NCI-H2196 (cell line): ENCODE results near the gene MMS19.
"Not testable (repeated sequence)": the region's sequence is repeated elsewhere in the genome, so short reads cannot be mapped to it uniquely, and the experiment has no call there.

ENCODE experiments used
- DNase-seq: peaks from one replicate; lab custom pipeline; 2025; ENCODE audit not compliant: unreplicated experiment; lab: John Stamatoyannopoulos, UW

Gene MMS19

DNA sequence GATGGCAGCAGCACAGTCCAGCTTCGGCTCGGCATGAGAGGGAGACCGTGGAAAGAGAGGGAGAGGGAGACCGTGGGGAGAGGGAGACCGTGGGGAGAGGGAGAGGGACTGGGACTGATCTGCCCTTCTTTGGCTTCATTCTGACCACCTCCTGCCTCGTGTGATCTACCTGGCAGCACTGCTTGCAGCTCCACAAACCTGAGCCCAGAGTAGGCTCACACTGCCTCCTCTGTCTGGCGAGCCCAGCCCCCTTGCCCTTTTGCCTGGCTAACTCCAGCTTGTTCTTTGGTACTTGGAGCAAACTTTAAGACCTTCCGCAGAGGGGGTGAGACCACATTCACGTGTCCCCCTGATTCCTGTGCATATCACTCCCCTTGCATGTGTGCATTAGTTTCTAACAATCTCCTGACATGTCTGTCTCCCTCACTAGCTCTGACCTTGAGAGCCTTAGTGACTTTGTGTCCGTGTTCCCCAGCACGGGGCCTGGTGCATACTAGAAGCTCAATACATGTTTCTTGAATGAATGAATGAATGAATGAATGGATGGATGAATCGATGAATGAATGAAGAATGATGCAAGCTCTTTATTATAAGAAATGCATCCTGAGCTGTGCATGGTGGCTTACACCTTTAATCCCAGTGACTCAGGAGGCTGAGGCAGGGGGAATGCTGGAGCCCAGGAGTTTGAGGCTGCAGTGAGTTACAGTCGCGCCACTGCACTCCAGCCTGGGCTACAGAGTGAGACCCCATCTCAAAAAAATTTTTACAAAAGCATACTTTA, 31.7 kb upstream of the MMS19 start:
- DNase-seq, result no peak

DNA sequence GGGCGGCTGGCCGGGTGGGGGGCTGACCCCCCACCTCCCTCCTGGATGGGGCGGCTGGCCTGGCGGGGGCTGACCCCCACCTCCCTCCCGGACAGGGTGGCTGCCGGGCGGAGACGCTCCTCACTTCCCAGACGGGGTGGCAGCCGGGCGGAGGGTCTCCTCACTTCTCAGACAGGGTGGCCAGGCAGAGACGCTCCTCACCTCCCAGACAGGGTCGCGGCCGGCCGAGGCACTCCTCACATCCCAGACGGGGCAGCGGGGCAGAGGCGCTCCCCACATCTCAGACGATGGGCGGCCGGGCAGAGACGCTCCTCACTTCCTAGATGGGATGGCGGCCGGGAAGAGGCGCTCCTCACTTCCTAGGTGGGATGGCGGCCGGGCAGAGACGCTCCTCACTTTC, 30.7 kb upstream of the MMS19 start:
- not testable (repeated sequence) for DNase-seq

DNA sequence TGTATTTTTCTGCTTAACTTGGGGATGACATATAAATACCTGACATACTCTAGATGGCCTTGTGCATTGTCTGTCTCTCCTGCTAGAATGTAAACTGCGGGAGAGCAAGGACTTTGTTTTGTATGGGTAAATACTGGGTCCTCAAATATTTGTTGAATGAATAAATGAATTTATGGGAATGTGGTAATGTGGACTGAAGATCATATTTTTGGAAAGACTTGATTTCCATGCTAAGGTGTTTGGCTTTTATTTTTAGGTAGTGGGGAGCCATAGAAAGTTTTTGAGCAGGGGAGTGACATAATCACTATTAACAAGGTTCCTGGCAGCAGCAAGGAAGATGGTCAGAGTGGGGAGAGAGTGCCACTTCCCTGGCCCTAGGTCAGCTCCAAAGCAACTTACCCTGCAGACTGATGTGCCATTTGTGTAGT, 27.5 kb upstream of the MMS19 start:
- DNase-seq, result no peak

DNA sequence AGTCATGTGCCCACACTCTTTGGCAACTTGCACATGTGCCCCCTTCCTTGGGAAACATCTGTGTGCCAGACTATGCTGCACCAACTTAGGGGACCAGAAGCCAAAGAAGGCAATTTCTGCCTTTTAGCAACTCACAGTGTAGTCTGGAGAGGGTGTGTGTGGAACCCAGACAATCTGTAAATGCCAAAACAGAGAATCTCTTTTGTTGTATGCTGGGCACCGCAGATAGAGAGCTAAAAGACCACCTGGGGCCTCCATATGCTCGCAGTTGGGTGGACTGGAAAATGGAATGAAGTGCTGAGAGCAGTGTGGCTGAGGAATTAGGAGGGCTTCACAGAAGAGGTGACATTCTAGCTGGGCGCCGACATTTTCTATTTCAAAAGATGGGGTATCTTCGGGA, 26.9 kb upstream of the MMS19 start:
- DNase-seq, result no peak

DNA sequence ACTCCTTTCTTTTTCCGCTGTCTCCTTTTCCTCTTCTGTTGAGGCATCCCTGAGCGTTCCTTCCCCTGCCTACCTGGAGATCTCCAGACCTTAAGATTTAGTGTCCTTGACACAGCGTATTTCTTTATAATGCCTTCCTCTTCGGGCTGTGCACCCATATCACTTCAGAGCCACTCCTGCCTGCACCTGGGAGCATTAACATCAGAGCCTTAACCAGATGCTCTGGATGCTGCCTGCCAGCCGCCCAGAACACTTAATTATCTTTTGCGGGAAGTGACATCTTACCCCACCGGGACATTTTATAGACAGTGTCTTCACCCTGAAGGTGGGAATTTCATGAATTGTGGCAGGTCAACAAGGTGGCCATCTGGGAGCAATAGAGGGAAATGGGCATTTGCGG, 24.7 kb upstream of the MMS19 start:
- no peak for DNase-seq

DNA sequence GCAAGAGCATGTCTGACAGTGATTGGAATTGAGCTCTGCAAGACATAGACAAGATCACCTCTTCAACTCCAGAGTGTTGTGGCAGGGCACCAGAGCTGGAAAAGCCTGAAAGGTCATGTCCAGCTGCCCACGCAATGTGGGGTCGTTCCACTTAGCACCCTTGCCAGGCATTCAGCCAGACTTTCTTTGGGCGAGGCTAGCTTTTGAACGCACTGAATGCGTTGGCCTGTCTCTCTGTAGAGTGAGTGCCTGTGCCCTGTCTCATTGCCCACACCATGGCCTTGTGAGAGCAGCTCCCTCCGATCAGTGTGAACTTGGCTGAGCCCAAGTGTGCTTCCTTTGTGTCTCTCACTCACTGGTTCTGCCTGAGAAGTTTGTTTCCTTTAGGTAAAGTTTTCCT, 23.8 kb upstream of the MMS19 start:
- no peak for DNase-seq

DNA sequence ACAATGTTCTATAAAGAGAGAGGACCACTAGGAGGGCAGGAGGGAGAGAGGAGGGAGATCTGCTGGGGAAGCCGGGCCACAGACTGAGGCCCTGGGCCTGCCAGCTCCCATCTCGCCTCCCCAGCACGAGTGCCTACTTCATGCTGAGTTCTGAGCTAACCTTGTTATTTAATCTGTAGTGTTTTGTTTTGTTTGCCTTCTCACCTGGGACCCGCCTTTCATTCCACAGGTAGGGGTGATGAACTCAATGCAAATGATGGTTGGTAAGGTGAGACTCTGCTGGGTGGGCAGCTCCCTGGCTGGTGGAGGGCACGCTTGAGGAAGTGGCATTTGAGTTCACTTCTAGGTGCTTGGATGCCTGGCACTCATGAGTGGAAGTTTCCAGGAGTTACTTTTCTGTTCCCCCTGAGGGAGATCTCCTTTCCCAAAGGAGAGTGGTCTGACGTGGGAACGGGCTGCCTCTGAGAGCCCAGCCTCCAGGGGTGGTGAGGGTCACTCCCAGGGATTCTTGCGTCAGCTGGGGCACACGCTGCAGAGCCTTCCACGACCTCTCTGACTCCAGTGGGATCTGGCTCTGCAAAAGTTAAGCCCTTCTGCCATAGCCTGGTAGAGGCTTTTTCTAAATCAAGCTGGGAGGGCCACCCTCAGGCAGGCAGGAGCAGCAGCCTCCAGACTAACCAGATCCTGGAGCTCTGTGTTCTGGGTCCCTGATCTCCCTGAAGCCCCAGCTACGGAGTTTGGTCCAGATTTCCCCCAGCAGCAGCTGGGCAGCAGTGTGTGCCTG, 22.9 kb upstream of the MMS19 start:
- no peak for DNase-seq

DNA sequence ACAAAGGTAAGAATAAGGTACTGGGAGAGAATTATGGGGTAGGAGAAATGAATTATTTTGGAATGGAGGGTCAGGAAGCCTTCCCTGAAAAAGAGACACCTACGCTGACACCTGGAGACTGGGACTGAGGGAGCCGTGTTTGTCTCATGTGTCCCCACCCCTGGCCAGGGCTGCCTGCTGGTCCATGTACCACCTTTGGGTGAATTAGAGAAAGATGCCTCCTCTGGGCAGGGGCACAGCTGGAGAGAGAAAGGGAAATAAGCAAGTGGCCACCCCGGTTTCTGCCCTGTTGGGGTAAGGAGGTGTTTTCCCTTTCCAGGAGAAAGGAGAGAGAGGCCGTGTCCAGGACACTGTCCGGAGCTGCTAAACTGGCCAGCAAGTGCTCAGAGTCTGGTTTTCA, 22.3 kb upstream of the MMS19 start:
- DNase-seq, result no peak

DNA sequence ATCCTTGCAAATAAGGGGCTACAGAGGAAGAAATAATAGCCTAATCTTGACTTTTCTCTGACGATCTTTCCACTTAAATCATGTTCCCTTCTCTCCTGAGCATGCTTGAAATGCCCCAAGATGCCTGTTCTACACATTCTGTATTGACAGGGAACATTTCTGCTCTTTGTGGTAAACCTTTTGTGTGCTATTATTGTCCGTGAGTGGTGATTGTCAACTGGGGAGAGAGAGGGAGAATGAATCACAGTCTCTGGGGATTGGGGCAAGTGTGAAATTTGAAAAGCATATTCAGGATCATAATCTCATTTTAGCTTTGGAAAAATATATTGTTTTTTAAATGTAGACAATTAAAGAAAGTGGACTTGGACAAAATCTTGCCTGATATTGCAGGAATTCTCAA, 21.1 kb upstream of the MMS19 start:
- DNase-seq, result no peak

DNA sequence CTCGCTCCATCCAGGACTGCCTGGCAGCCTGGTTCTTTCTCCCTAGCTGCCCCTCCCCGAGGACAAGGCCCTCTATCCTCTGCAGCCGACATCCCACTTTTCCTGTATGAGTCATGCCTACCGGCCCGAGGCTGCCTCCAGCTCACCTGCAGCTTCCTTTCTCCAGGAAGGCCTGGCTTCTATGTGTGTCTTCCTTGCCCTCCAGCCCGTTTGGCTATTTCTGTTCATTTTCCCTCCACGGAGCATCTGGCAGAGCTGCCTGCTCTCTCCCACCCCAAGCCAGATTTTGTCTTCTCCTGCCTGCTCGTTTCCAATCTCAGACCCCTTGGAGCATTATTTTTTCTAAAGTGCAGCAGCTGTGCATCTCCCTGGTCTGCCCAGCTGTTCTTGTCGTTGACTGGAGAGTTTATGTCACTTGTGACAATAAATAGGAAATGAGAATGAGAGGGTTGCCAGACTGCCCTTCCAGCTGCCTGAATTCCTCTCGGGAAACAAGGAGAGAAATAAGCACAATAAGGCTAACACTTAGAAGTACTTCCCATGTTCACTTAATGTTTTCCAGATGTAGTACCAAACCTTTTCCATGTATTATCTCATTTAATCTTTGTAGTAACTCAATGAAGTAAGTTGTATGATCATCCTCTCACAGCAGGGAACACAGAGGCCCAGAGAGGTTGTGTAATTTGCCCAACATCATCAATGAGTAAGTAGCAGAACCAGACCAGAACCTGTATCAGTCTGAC, 20.2 kb upstream of the MMS19 start:
- DNase-seq, result no peak

DNA sequence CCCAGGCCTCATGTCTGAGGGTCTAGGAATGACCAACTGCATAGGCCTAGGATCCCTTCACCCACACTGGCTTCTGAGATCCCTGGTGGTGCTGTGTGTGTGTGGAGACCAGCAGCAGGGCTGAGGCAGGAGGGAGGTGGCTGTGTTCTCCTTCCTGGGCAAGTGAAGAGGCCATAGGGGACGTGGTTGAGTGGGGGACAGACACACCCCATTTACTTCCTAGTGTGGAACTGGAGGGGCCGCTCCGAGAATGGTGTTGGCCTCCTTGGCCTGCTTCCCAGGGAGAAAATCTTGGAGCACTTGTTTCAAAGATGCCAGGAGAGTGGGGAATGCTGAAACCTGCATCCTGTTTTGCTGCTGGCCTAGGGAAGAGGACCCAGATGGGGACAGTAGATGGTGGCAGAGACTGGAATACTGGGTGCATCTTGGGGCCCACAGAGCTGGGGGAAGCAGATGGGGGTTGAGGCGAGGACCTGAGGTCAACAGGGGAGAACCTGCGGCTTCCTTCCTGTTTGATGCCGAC, 19.6 kb upstream of the MMS19 start:
- DNase-seq, result no peak

DNA sequence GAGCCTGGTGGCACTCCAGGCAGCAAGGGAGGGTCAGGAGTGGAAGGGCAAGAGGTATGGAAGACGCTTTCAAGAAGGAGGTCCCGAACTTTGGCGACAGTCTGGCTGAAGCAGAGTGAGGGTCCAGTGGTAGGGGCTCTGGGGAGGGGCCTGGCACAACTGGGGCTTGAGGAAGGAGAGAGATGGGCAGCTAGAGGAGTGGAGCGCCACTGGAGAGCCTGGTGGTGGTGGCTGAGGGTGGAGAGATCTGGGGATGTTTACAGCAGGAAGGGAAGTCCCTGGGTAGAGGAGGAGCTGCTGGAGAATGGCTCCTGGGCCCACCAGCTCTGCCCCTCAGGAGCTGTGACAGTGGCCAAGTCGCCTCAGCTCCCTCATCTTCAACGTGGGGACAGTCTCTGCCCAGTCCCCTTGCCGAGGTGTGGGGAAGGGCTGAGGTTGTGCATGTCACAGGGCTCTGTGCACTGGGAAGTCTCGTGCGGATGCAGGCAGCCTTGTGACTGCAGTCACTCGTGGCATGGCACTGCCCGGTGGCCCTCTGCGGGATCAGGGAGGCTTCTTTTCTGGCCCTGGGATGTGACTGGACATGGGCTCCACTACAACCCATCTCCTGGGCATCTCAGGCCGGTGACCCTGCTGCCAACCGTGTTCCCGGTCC, 19.0 kb upstream of the MMS19 start:
- DNase-seq, result no peak

DNA sequence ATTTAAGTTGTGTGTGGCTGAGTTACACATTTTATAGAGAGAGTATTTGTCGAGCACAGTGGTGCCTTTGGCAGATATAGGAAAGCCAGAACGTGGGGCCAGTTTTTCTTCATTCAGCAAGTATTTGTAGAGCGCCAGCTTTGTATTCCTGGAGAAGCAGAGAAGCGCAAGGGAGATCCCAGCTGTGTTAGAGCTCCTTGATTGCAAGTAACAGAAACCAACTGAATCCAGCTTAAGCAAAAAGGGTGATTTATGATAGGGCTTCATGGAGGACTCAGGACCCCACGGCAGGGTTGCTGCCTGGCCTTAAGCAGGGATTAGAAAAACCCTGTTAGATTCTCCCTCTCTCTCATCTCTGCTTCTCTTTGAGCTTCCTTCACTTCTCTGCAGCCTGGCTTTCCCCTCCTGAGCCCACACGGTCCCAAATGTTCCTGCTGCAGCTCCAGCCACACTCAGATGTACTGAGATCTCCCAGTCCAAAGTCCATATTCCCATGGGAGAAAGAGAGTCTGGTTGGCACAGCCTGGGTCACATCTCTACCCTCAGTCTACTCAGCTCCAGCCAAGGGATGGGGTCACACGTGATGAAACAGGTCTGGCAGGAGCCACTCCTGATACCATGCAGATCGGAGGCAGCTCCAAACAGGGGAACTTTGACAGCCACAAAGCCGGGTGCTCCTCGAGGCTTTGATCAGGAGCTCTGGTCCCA, 17.2 kb upstream of the MMS19 start:
- DNase-seq, result no peak

DNA sequence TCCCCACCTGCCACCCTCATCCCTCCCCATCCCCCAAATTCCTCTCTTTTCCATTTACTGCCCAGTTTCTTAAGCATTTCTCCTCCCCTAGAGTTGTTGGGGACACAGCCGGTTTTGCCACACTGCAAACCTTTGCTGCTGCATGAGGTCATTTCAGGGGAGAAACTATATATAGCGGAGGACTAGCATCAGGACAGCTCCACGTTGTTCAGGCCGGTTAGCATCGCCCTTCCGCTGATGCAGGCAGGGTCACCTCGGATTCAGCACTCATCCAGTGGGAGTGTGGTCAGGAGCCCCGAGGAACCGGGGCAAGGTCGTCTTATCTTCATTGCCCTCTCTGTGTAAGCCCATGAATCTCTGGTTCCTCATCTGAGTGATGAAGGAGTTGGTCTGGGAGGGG, 16.1 kb upstream of the MMS19 start:
- no peak for DNase-seq

DNA sequence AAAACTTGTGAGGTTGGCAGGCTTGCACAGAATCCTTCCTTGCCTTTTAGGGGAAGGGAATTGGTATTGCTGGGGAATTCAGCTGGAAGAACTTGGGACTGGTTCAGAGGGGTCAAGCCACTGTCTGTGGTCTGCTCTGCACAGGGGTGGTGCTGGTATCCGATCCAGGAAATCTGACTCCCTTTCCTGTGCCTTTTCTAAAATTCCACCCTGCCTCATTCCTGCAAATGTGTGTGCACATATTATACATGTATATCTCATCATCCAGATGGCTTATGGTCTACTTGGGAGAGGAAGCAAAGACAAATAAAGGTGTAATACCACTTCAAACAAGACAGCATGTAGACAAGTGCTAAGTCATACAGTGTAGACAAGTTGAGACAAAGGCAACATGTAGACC, 14.8 kb upstream of the MMS19 start:
- no peak for DNase-seq

DNA sequence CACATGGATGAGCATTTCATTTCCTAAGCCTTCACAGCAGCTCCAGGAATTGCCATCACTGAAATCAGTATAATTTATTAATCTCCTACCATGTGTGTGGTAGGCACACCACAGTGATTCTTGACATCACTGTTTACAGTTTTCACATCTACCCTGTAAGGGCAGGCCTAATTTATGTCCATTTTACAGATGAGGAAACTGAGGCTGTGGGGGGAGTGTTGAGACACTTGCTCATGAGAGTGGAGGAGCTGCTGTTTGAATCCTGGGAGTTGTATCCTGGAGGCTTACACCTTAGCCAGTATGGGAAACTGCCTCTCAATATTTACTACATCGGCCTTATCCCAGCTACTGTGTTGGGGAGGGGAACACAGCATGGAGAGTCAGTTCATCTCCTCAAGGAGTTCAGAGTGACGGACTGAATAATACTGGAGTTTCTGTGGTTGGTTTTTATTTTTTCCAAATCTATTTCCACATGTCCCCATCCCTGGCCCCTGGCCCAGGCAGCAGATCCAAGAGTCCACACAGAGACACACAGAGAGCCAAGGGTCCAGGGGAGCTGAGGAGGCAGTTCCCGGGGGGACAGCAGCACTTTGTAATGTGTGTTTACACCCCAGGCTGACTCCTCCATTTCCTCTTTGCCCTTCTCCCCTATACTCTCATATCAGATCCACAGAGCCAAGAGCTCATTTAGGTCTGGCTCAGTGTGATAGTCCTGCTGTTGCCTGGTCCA, 13.7 kb upstream of the MMS19 start:
- DNase-seq, result no peak

DNA sequence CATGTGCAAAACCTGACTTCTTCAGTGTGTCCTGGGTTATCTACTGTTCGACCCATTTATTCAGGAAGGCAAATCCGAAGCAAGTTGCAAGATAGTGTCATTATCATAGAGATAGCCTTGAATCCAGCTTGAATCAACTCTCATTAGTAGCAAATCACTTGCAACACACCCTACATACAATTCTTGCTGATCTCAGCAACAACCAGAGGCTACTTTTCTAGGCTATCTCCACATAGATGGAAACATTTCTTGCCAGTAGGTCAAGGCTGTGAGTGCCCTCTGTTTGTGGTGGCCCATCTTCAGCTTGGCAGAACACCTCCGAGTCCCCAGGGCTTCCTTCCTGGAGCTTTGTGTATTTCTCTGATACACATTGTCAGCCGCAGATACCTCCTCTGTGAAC, 12.5 kb upstream of the MMS19 start:
- DNase-seq, result no peak

DNA sequence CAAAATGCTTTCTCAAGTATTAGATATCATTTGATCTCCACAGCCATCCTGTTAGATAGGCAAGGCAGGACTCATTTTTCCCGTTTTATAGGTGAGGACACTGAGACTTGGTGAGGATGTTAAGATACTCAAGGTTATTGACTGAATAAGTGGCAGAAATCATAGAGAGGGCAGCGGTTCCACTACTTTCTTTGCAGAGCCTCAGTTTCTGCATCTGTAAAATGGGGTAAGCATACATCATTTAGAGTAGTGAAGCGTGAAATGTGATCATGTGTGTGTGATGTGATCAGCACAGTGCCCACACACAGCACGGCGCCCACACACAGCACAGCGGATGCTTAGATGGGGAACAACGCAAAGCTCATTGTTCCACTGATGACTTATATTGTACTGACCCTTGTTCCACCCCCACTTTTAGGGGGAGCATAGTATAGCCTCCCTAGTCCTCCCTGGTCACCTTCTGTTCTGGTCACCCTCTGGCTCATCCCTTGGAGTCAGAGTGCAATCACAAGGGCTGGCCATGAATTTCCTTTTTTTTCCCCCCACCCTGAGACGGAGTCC, 11.0 kb upstream of the MMS19 start:
- DNase-seq, result no peak

DNA sequence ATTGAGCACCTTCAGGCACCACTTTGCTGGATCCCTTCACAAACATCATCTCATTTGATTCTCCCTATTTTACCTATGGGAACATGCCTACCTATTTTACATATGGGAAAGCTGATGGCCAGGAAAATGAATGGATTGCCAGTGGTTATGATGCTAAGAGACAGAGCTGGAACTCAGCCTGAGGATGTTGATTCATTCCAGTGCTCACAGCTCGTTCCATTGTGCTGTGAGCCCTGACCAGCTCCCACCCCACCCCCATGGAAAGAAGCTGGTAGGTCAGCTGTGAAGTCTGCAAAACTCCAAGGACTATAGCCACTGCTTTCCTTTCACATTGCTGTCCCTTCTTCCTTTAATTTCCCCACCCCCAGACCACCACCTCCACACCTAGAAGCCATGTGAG, 10.1 kb upstream of the MMS19 start:
- no peak for DNase-seq
